Stimulated activated CD4-positive, alpha-beta T cell treated with anti-CD3 and anti-CD28 coated beads, Interleukin-4, amount 100 ng/mL, for 1 hour (primary cell): ENCODE measurements around the gene CACNA1I.

Experiments used
- DNase-seq: peaks from one replicate; pipeline ENCODE4 v3.0.0-alpha.2; 2020

CACNA1I gene

DNA sequence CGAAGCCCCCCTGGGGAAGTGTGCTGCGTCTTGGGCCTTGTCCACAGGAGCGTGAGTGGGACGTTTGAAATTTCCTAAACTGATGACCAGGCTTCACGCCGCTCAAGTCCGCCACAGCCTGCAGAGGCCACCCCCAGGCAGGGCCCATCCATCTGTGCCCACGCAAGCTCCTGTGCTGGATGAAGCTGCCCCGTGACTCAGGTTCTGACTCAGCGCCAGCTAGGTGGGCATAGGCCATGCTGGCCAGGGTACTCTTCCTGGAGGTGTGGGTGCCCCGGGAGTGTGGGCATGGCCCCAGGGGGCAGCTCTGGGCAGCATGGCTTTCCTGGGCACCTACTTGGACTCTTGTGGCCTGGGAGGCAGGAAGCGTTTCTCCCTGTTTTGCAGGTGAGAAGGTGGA, 134.8 kb downstream of the CACNA1I start:
- no peak for DNase-seq

DNA sequence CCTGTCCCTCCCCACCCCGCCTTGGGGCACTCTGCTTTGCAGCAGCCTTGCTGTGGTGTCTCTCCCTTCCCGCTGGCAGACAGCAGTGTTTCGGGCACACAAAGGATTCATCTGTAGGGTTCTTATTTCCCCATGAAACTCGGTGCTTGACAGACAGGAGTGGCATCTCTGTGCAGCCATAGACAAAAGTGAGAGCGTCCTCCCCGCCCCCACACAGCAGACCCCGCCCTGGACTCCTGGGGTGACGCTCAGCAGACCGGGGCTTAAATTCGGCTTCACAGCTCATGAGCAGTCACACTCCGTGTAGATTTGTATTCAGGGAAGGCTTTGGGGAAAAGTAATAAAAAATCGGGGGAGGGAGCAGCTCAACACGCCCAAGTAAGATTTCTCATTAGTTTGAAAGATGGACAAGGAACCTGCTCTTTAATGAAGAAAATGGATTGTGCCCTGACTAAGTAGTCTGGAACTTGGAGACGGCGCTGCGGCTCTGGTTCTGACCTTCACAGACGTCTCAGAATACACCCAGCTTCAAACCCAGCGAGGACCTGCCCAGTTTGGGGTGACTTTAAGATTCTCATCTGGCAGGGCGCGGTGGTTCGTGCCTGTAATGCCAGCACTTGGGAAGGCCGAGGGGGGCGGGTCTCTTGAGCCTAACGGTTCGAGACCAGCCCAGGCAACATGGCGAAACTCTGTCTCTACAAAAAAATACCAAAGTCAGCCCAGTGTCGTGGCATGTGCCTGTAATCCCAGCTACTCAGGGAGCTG, 136.0 kb downstream of the CACNA1I start:
- no peak for DNase-seq

GRCh38 chr22:39707351-39707750, 136.8 kb downstream of the CACNA1I start:
- no peak for DNase-seq

- DNase-seq = no peak
These were observed 137.3 kb downstream of the CACNA1I start for GRCh38 chr22:39707816-39708215.

- DNase-seq = no peak
These were observed 140.0 kb downstream of the CACNA1I start for GRCh38 chr22:39710380-39711150.

DNA sequence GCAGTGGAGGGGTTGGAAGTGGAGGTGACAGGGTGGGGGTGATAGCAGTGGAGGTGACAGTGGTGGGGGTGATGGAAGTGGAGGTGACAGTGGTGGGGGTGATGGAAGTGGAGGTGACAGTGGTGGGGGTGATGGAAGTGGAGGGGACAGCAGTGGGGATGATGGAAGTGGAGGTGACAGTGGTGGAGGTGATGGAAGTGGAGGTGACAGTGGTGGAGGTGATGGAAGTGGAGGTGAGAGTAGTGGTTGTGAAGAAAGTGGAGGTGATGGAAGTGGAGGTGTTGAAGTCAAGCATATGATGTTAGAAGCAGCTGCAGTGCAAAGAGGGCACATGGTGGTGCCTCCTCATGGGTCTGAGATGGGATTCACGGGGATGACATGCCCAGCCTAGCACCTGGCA, 141.5 kb downstream of the CACNA1I start:
- DNase-seq = no peak

DNA sequence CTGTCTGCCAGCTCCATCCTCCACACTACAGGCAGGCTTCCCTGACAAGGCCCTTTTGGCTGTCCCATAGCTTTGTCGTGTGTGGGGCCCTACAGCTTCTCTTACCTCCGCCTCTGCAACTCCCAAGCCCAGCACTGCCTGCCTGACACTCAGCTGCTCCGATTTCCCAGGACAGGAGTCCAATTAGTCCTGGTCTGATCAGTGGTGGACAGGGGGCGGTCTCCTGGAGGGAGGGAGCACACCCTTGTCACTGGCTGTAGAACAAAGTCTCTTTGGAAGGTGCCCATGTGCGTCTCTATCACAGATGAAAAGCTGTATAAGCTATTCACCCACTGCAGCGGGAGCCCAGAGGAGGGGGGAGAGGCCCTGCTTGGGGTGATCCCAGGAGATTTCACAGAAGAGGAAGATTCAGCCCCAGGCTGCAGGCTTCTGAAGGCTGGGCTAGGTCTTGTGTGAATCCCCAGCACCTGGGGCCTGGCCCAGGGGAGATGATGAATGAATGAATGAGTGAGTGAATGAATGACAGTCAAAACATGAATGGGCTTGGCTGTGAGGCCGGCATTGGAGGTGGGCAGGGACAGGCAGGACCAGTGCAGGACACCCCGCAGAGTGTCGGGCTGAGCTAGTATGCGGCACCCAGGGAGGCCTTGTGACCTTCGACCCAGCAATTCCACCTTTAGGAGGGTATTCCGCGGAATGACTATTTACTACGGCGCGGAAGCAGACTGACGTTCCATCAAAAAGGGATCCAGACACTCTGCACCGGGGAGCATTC, 142.4 kb downstream of the CACNA1I start:
- no peak for DNase-seq

DNA sequence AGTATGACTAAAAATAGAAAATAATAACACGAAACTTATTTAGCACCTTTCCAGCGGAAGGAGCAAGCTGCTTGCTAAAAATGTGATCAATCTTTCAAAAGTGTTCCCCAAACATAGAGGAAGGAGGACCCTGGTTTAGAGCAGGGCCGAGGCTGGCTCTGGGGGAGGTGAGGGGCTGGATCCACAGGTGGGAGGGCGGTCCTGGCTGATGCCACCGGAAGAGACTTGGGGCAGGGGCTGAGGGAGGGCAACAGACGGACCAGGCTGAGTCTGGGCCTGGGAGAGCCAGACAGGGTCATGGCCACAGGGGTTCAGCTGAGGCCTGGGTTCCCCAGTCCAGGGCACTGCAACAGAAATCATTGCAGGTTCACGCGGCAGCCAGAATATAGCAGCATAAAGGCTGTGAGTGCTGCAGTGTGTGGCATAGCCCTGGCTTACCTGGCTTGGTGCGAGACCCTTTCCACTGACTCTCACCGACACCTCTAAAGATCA, 143.3 kb downstream of the CACNA1I start:
- no peak for DNase-seq

DNA sequence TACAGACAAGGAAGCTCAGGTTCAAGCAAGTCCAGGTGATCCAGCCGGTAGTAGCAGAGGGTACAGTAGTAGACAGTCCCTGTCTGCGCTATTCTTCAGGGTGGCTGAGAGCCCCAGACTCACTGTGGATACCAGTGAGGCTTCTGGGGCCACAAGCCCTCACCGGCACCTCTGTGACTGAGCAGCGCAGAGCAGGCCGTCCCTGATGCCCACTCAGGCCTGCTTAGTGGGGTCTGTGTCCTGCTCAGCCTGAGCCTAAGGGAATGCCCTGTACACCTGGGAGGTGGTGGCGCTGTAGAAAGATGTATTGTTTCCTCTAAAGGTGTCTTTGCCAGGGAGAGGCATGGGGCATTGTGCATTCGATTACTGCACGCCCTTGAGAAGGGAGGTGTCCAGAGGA, 143.8 kb downstream of the CACNA1I start:
- no peak for DNase-seq

DNA sequence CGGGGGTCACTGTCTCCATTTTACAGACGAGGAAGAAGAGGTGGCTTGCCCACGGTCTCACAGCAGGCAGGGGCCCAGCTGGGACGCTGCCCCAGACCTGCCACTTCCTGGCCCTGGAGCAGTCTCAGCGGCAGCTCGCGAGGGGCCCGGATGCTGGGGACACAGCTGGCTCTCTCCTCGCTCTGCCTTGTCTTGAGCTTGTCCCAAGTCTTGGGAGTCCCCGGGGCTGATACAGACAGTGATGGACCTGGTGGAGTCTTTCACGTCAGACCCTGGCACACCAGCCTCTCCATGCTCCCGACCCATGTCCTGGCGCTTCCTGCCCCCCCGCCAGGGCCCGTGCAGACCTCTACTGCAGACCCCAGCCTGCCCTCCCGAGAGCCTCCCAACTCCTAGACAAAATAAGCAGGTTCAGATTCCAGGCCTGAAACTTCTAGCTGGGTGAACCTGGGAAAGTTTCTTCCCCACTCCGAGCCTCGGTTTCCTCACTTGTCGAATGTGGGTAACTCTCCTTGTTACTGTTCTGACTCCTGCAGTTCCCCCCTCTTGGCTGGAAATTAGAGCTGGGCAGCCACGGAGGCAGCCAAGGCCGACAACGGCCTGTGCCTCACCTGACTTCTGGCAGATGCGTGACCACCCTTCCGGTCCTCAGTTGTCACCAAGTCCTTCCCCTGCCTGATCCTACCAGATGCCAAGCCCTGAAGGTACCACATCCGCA, 145.4 kb downstream of the CACNA1I start:
- DNase-seq = no peak

- DNase-seq = no peak
These were observed 146.0 kb downstream of the CACNA1I start for GRCh38 chr22:39716534-39716933.

- no peak for DNase-seq
These were observed 146.5 kb downstream of the CACNA1I start for GRCh38 chr22:39717099-39717498.

DNA sequence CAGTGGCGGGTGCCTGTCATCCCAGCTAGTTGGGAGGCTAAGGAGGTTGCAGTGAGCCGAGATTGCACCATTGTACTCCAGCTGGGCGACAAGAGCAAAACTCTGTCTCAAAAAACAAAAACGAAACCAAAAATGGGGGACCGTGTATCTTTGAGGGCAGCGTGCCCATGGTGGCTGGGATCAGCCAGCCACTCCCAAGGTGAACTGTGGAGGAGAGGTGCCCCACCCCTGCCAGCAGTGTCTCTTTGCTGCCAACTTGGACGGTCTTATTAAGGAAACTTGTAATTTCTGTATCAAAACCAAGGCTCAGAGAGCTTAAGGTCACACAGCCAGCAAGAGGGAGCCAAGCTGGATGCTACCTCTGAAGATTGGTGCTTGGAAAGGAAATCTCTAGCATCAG, 147.7 kb downstream of the CACNA1I start:
- DNase-seq = no peak

DNA sequence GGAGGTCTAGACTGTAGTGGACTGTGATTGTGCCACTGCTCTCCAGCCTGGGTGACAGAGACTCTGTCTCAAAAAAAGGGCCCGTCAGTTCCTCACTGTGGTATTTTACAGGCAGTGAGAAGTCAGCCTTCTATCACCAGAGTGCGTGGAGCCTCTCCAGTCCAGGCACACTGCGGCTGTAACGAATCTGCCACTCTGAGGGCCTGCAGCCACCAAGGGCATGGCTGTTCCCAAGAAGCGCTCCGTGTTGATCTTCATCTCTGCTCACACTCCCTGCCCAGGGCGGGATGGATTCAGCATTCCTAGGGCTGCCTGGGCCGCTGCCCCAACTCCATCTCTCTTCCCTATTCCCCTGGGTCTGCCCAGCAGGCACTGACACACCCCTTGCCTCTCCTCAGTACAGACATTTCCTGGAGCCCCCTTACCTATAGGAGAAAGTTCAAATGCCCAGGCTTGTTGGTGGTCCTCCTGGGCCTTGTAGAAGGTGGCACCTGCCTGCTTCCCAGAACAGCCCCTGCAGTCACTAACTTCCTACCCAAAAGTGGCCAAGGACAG, 148.4 kb downstream of the CACNA1I start:
- DNase-seq = no peak

DNA sequence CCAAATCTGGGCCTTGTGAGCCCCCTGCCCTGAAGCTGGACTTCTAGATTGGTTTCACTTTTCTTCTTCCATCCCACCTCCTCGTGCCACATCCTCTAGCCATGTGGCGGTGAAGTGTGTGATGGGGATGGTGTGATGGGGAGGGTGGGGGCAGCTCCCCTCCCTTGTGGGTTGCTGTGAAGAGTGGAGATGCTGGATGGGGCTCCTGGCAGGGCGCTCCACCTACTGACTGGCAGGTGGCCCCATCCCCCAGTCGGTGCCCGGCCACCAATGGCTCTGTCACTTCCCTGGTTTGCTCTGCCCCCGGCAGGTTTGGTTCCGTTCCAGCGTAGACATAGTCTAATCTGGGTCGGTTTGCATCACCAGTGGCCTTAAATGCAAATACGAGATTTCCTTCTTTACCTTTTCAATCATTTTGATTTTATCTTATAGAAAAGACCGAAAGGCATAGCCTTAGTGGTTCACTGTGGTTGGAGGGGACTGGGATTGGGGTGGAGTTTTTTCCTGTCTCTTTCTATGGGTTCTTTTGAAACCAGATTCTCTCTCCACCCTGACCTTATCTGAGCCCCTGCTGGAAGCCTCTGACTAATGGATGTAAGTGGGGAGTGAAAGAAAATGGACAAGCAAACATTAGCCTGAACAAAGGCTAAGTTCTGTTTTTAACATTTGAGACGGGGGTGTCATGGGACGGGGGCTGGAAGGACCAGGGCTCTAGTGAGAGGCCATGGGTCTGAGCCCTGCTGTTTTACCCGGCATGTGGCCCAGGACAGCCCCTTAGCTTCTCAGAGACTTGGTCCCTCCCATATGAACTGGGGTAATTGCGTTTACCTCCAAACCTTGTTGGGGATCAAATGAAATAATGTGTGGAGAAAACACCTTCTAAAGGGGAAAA, 149.3 kb downstream of the CACNA1I start:
- DNase-seq = no peak

DNA sequence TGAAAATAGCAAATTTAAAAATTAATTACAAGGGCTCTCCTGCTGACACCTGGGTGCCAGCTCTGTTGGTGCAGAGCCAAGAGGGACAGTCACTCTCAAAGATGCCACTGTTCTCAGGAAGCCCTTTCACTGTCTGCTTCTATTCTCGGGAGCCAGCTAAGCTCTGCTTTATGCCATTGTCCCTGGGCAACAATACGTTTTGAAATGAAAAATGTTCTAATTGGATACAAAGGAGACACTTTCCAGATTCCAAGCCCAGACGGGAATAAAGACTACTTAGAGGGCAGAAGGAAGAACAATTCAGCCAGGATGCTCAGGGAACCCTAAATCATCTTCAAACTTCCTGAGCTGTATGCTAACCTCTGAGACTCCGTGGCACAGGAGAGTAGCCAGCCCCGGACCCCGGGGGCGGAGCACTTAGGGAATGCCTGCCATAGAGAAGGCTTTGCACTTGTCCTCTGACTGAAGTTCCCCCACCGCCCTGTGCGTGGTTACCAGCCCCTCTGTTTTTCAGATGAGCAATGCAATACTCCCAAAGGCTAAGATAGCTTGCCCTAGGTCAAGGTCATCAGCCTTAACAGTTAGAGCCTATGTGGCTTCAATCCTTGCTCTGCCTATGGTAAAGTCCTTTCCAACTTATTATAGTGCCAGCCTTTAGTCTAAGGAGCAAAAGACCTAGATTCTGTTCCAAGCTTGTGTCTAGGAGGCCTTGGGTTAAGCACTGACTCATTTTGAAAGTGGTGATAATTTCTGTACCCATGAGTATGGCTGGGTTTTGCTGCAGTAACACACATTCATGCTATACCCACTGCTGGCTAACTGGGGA, 150.9 kb downstream of the CACNA1I start:
- no peak for DNase-seq

- no peak for DNase-seq
These were observed 151.4 kb downstream of the CACNA1I start for GRCh38 chr22:39722032-39722325.

- DNase-seq = no peak
These were observed 151.9 kb downstream of the CACNA1I start for GRCh38 chr22:39722501-39722900.

DNA sequence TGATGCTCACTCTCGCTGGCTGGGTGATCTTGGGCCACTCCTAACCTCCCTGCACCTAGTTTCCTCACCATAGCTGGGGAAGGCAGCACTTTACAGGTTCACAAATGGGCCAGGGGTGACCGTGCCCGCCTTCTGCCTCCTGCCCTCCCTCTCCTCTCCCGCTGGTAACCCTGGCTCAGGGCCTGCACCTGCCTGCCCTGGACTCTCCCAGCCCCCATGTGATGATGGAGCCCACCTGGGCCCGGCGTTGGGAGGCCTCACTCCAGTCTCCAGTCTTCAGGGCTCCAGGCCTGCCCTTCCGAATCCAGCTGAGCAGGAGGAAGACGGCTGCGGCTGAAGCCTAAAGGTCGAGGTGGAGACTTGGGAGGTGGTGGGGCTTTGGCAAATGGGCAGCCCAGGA, 152.9 kb downstream of the CACNA1I start:
- DNase-seq = no peak

- no peak for DNase-seq
These were observed 153.4 kb downstream of the CACNA1I start for GRCh38 chr22:39723899-39724351.

- no peak for DNase-seq
These were observed 153.8 kb downstream of the CACNA1I start for GRCh38 chr22:39724390-39724789.
